ENCODE data around the gene NUDCD2. TPM values are rescaled to one million over a fixed set of nuclear protein-coding genes. Genes with fewer than 3 reads are reported as not detected.
A peak's percentile ranks its signal among the peaks of the same experiment; 100 is the strongest.

The NUDCD2 gene
- total RNA-seq, 2 experiments from 2014 or later = 30.0 to 67.6 TPM

DNA sequence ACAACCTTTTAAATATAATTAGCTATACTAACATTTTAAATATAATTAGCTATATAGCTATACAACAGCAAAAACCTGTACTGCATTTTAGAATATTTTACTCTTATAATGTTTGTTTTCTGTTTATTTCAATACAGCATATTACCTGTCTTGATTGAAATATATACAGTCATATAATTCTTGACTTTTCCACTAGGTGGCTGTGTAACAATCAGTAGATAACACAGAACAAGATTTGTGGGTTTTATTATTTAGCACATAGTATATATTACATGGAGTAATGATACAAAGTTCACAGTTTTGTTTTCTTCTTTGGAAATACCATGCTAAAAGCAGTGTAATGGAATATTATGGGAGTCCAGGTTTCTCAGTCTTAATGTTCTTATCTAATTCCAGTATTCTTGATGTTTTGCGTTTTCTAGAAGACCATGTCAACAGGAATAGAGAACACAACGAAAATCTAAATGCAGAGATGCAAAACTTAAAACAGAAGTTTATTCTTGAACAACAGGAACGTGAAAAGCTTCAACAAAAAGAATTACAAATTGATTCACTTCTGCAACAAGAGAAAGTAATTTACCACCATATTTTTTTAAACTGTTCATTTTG is 13.8 kb upstream of the NUDCD2 start:
- Histone ChIP-seq H3K4me3 (ENCODE audit: low read depth, low read length, poor library complexity, severe bottlenecking) (no peak overlapping the region), H3K9me2 (ENCODE audit: insufficient read depth, low read length) (no peaks in the 10 kb centered on the region), H3K4me2 (ENCODE audit: low read length) (no peak overlapping the region), H2AFZ (ENCODE audit: low read length) (no peak overlapping the region), H3K9me3 (ENCODE audit: low read length) (no peaks in the 10 kb centered on the region), H3K27ac (ENCODE audit: low read depth, low read length, poor library complexity, severe bottlenecking) (no peak overlapping the region), H3K79me2 (ENCODE audit: insufficient read depth, low read depth, low read length) (no peaks in the 10 kb centered on the region), H3K4me1 (ENCODE audit: insufficient read depth, low read length, poor library complexity, severe bottlenecking) (no peaks in the 10 kb centered on the region), H3K36me3 (ENCODE audit: insufficient read depth, low read length) (peaks cover 99% of the 10 kb centered on the region), H4K20me1 (ENCODE audit: insufficient read depth, low read length) (no peaks in the 10 kb centered on the region)
- intact Hi-C loops (cut with micrococcal nuclease; ENCODE audit: unreplicated experiment) = no loop called here
- TF ChIP-seq EZH2phosphoT487 (IDR thresholded peaks at IDR 0.05; ENCODE audit: borderline replicate concordance, low read depth, low read length) (no peak), CTCF (conservative IDR thresholded peaks at IDR 0.05; ENCODE audit: low read length) (peak; percentile 69)
- no TSS peak for BruUV-seq (replicated peaks)
- POLR2A ChIA-PET = interaction anchor here (0.8 to 3.4 kb wide), 8 partner anchors 9 to 34 kb away, joined by 3 to 21 read pairs (median 5); partner anchors contain the start of genes HMMR and NUDCD2
- DNase-seq (ENCODE audit: low spot score) = peak; percentile 21
- CTCF ChIA-PET (ENCODE audit: unreplicated experiment) = no interaction called here

GRCh38 chr5:163467682-163468081 is 7.8 kb upstream of the NUDCD2 start:
- Histone ChIP-seq H3K4me1 (ENCODE audit: insufficient read depth, low read length, poor library complexity, severe bottlenecking) (peaks cover 10% of the 10 kb centered on the region), H2AFZ (ENCODE audit: low read length) (no peak overlapping the region), H3K4me3 (ENCODE audit: low read depth, low read length, poor library complexity, severe bottlenecking) (no peak overlapping the region), H3K4me2 (ENCODE audit: low read length) (no peak overlapping the region), H3K36me3 (ENCODE audit: insufficient read depth, low read length) (peaks cover 98% of the 10 kb centered on the region), H3K79me2 (ENCODE audit: insufficient read depth, low read depth, low read length) (peaks cover 46% of the 10 kb centered on the region), H4K20me1 (ENCODE audit: insufficient read depth, low read length) (no peaks in the 10 kb centered on the region), H3K9me2 (ENCODE audit: insufficient read depth, low read length) (no peaks in the 10 kb centered on the region), H3K27ac (ENCODE audit: low read depth, low read length, poor library complexity, severe bottlenecking) (no peak overlapping the region), H3K9me3 (ENCODE audit: low read length) (no peaks in the 10 kb centered on the region)
- ChIA-PET POLR2A (interaction anchor here (0.5 to 3.7 kb wide), 9 partner anchors 9 to 34 kb away, joined by 3 to 14 read pairs (median 3); no protein-coding TSS in a partner anchor), CTCF (ENCODE audit: unreplicated experiment) (interaction anchor here (1.1 kb wide), 1 partner anchor 37 kb away, joined by 3 read pairs; the partner anchor contains the start of gene MAT2B)
- TF ChIP-seq CTCF (conservative IDR thresholded peaks at IDR 0.05; ENCODE audit: low read length) = no peak
- TF ChIP-seq EZH2phosphoT487 (IDR thresholded peaks at IDR 0.05; ENCODE audit: borderline replicate concordance, low read depth, low read length) = no peak
- intact Hi-C loops (cut with micrococcal nuclease; ENCODE audit: unreplicated experiment) = loop anchor here (2.0 kb wide), 1 partner anchor 15 kb away; no protein-coding TSS in a partner anchor
- no peak for DNase-seq (ENCODE audit: low spot score)
- no TSS peak for BruUV-seq (replicated peaks)

DNA sequence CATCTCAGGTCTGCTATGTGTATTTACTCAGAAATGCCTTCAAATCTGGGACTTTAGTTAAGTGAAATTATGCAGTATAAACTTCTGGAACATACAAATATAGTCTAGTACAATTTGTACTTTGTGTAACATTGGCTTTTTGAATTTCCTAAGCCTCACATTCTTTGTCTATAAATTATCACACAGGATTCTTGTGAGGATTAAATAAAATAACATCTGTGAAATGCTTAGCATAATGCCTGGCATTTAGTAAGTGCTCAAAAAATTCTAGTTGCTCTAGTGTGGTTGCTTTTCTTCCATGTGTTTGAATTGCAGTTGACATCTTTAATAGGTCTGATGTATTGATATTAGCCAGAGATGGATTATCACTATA is 3.1 kb upstream of the NUDCD2 start:
- Histone ChIP-seq H3K4me3 (ENCODE audit: low read depth, low read length, poor library complexity, severe bottlenecking) (peak overlapping the region; percentile 90), H3K9me3 (ENCODE audit: low read length) (no peaks in the 10 kb centered on the region), H3K4me1 (ENCODE audit: insufficient read depth, low read length, poor library complexity, severe bottlenecking) (peaks cover 26% of the 10 kb centered on the region), H3K79me2 (ENCODE audit: insufficient read depth, low read depth, low read length) (peaks cover 79% of the 10 kb centered on the region), H3K4me2 (ENCODE audit: low read length) (peak overlapping the region; percentile 89), H3K27ac (ENCODE audit: low read depth, low read length, poor library complexity, severe bottlenecking) (peak overlapping the region; percentile 92), H2AFZ (ENCODE audit: low read length) (no peak overlapping the region; the same call in 1 of the 2 replicates), H4K20me1 (ENCODE audit: insufficient read depth, low read length) (no peaks in the 10 kb centered on the region), H3K36me3 (ENCODE audit: insufficient read depth, low read length) (peaks cover 59% of the 10 kb centered on the region), H3K9me2 (ENCODE audit: insufficient read depth, low read length) (no peaks in the 10 kb centered on the region)
- intact Hi-C loops (cut with micrococcal nuclease; ENCODE audit: unreplicated experiment) = no loop called here
- TF ChIP-seq CTCF (conservative IDR thresholded peaks at IDR 0.05; ENCODE audit: low read length) (no peak), EZH2phosphoT487 (IDR thresholded peaks at IDR 0.05; ENCODE audit: borderline replicate concordance, low read depth, low read length) (no peak)
- no TSS peak for BruUV-seq (replicated peaks)
- CTCF ChIA-PET (ENCODE audit: unreplicated experiment) = no interaction called here
- POLR2A ChIA-PET = interaction anchor here (0.7 to 9.6 kb wide), 5 partner anchors 14 to 45 kb away, joined by 3 to 197 read pairs (median 16); partner anchors contain the start of genes CCNG1 and MAT2B
- no peak for DNase-seq (ENCODE audit: low spot score)
